ENCODE measurements around the gene BCAR3. TPM values are rescaled to one million over a fixed set of nuclear protein-coding genes. Genes with fewer than 3 reads are reported as not detected.
"Not testable (repeated sequence)": the region's sequence is repeated elsewhere in the genome, so short reads cannot be mapped to it uniquely, and the experiment has no call there.

The BCAR3 gene
- total RNA-seq, 2 experiments from 2014 or later: 3.1 to 3.9 TPM

- H3K36me3 Mint-ChIP-seq (ENCODE audit: low read depth): no peaks in the 10 kb centered on the region
- H3K4me3 Mint-ChIP-seq: no peak overlapping the region
- no peaks in the 10 kb centered on the region for H3K4me1 Mint-ChIP-seq
- ChIA-PET POLR2A (no interaction called here), CTCF (no interaction called here)
- H3K9me3 Mint-ChIP-seq: no peaks in the 10 kb centered on the region
- H3K27ac Mint-ChIP-seq: no peak overlapping the region
- H3K27me3 Mint-ChIP-seq: peaks cover 19% of the 10 kb centered on the region
- no peak for DNase-seq
These were observed 82.7 kb downstream of the BCAR3 start for GRCh38 chr1:93598861-93599439.

- Mint-ChIP-seq H3K4me3 (no peak overlapping the region), H3K27me3 (peaks cover 14% of the 10 kb centered on the region), H3K27ac (no peak overlapping the region), H3K36me3 (ENCODE audit: low read depth) (no peaks in the 10 kb centered on the region), H3K4me1 (no peaks in the 10 kb centered on the region), H3K9me3 (no peaks in the 10 kb centered on the region)
- CTCF ChIA-PET: no interaction called here
- DNase-seq: no peak
- POLR2A ChIA-PET: no interaction called here
These were observed 83.2 kb downstream of the BCAR3 start for GRCh38 chr1:93598396-93598795.

- Mint-ChIP-seq H3K36me3 (ENCODE audit: low read depth) (no peaks in the 10 kb centered on the region), H3K9me3 (no peaks in the 10 kb centered on the region), H3K27ac (no peak overlapping the region), H3K4me3 (no peak overlapping the region), H3K4me1 (no peaks in the 10 kb centered on the region), H3K27me3 (peaks cover 14% of the 10 kb centered on the region)
- CTCF ChIA-PET: no interaction called here
- POLR2A ChIA-PET: no interaction called here
- DNase-seq: no peak
These were observed 83.9 kb downstream of the BCAR3 start for GRCh38 chr1:93597709-93598108.

GRCh38 chr1:93596329-93597089, 85.1 kb downstream of the BCAR3 start:
- CTCF ChIA-PET: no interaction called here
- H3K27ac Mint-ChIP-seq: no peak overlapping the region
- H3K36me3 Mint-ChIP-seq (ENCODE audit: low read depth): no peaks in the 10 kb centered on the region
- no peak for DNase-seq
- POLR2A ChIA-PET: no interaction called here
- H3K4me3 Mint-ChIP-seq: no peak overlapping the region
- peaks cover 14% of the 10 kb centered on the region for H3K27me3 Mint-ChIP-seq
- peaks cover 5% of the 10 kb centered on the region for H3K4me1 Mint-ChIP-seq
- no peaks in the 10 kb centered on the region for H3K9me3 Mint-ChIP-seq

GRCh38 chr1:93595743-93596142, 85.9 kb downstream of the BCAR3 start:
- Mint-ChIP-seq H3K27me3 (peaks cover 14% of the 10 kb centered on the region), H3K27ac (no peak overlapping the region), H3K9me3 (no peaks in the 10 kb centered on the region), H3K36me3 (ENCODE audit: low read depth) (no peaks in the 10 kb centered on the region), H3K4me3 (no peak overlapping the region), H3K4me1 (peaks cover 7% of the 10 kb centered on the region)
- CTCF ChIA-PET: no interaction called here
- POLR2A ChIA-PET: no interaction called here
- no peak for DNase-seq

- Mint-ChIP-seq H3K4me3 (no peak overlapping the region), H3K27me3 (peaks cover 14% of the 10 kb centered on the region), H3K27ac (no peak overlapping the region), H3K9me3 (no peaks in the 10 kb centered on the region), H3K36me3 (ENCODE audit: low read depth) (no peaks in the 10 kb centered on the region), H3K4me1 (peaks cover 7% of the 10 kb centered on the region)
- ChIA-PET CTCF (interaction anchor here (0.6 kb wide), 1 partner anchor 15 kb away, joined by 3 read pairs; no protein-coding TSS in a partner anchor), POLR2A (no interaction called here)
- no peak for DNase-seq
These were observed 86.4 kb downstream of the BCAR3 start for GRCh38 chr1:93595266-93595665.

- no peak for DNase-seq
- no peaks in the 10 kb centered on the region for H3K36me3 Mint-ChIP-seq (ENCODE audit: low read depth)
- H3K4me3 Mint-ChIP-seq: no peak overlapping the region
- H3K27me3 Mint-ChIP-seq: peaks cover 10% of the 10 kb centered on the region
- H3K9me3 Mint-ChIP-seq: no peaks in the 10 kb centered on the region
- H3K27ac Mint-ChIP-seq: no peak overlapping the region
- ChIA-PET POLR2A (no interaction called here), CTCF (no interaction called here)
- peaks cover 10% of the 10 kb centered on the region for H3K4me1 Mint-ChIP-seq
These were observed 87.1 kb downstream of the BCAR3 start for GRCh38 chr1:93594603-93594880.

GRCh38 chr1:93593854-93594602, 87.6 kb downstream of the BCAR3 start:
- no peak overlapping the region for H3K4me3 Mint-ChIP-seq
- DNase-seq: no peak
- peaks cover 12% of the 10 kb centered on the region for H3K4me1 Mint-ChIP-seq
- ChIA-PET CTCF (no interaction called here), POLR2A (no interaction called here)
- H3K36me3 Mint-ChIP-seq (ENCODE audit: low read depth): no peaks in the 10 kb centered on the region
- H3K27me3 Mint-ChIP-seq: peaks cover 9% of the 10 kb centered on the region
- no peak overlapping the region for H3K27ac Mint-ChIP-seq
- H3K9me3 Mint-ChIP-seq: no peaks in the 10 kb centered on the region

GRCh38 chr1:93592551-93592949, 89.1 kb downstream of the BCAR3 start:
- CTCF ChIA-PET: no interaction called here
- peaks cover 20% of the 10 kb centered on the region for H3K4me1 Mint-ChIP-seq

GRCh38 chr1:93591676-93592550, 89.7 kb downstream of the BCAR3 start:
- H3K4me3 Mint-ChIP-seq: no peak overlapping the region
- POLR2A ChIA-PET: no interaction called here

More at GRCh38 chr1:93592551-93592949, 89.1 kb downstream of the BCAR3 start:
- POLR2A ChIA-PET: no interaction called here
- Mint-ChIP-seq H3K27me3 (peaks cover 9% of the 10 kb centered on the region), H3K27ac (no peak overlapping the region), H3K4me3 (no peak overlapping the region), H3K9me3 (no peaks in the 10 kb centered on the region), H3K36me3 (ENCODE audit: low read depth) (no peaks in the 10 kb centered on the region)
- DNase-seq: no peak

GRCh38 chr1:93591291-93591675, 90.4 kb downstream of the BCAR3 start:
- POLR2A ChIA-PET: interaction anchor here (0.5 kb wide), 1 partner anchor 261 kb away, joined by 3 read pairs; no protein-coding TSS in a partner anchor
- CTCF ChIA-PET; H3K27me3 Mint-ChIP-seq; H3K27ac Mint-ChIP-seq; H3K4me3 Mint-ChIP-seq; H3K36me3 Mint-ChIP-seq (ENCODE audit: low read depth); H3K9me3 Mint-ChIP-seq; DNase-seq: not testable (repeated sequence)
- peaks cover 20% of the 10 kb centered on the region for H3K4me1 Mint-ChIP-seq

More at GRCh38 chr1:93591676-93592550, 89.7 kb downstream of the BCAR3 start:
- no peak overlapping the region for H3K27ac Mint-ChIP-seq
- CTCF ChIA-PET: no interaction called here
- peaks cover 8% of the 10 kb centered on the region for H3K27me3 Mint-ChIP-seq
- no peaks in the 10 kb centered on the region for H3K36me3 Mint-ChIP-seq (ENCODE audit: low read depth)
- peaks cover 20% of the 10 kb centered on the region for H3K4me1 Mint-ChIP-seq
- no peak for DNase-seq
- H3K9me3 Mint-ChIP-seq: no peaks in the 10 kb centered on the region

- peaks cover 20% of the 10 kb centered on the region for H3K4me1 Mint-ChIP-seq
- DNase-seq: no peak
These were observed 92.7 kb downstream of the BCAR3 start for GRCh38 chr1:93588955-93589354.

GRCh38 chr1:93588206-93588605, 93.4 kb downstream of the BCAR3 start:
- POLR2A ChIA-PET: no interaction called here
- Mint-ChIP-seq H3K27me3 (no peaks in the 10 kb centered on the region), H3K36me3 (ENCODE audit: low read depth) (no peaks in the 10 kb centered on the region), H3K4me1 (peaks cover 20% of the 10 kb centered on the region), H3K27ac (no peak overlapping the region), H3K4me3 (no peak overlapping the region), H3K9me3 (no peaks in the 10 kb centered on the region)
- CTCF ChIA-PET: interaction anchor here (2.2 kb wide), 1 partner anchor 41 kb away, joined by 9 read pairs; no protein-coding TSS in a partner anchor
- DNase-seq: no peak

More at GRCh38 chr1:93588955-93589354, 92.7 kb downstream of the BCAR3 start:
- H3K4me3 Mint-ChIP-seq: no peak overlapping the region
- no peaks in the 10 kb centered on the region for H3K9me3 Mint-ChIP-seq
- no peaks in the 10 kb centered on the region for H3K36me3 Mint-ChIP-seq (ENCODE audit: low read depth)
- H3K27me3 Mint-ChIP-seq: no peaks in the 10 kb centered on the region
- ChIA-PET POLR2A (no interaction called here), CTCF (no interaction called here)
- no peak overlapping the region for H3K27ac Mint-ChIP-seq

All from activated CD4-positive, alpha-beta memory T cell treated with anti-CD3 and anti-CD28 coated beads, Interleukin-2, amount 10 ng/mL, durations not matched to agents 7 days and 5 days (primary cell).